LoVo (cell line): Measurements from ENCODE around the gene OTULINL.

Experiments
- DNase-seq: peaks from one replicate; pipeline ENCODE4 v3.0.0-alpha.2; 2016; ENCODE audit warnings: low spot score

OTULINL gene

GRCh38 chr5:14577079-14577725 lies 4.4 kb upstream of the OTULINL start:
- no peak for DNase-seq

DNA sequence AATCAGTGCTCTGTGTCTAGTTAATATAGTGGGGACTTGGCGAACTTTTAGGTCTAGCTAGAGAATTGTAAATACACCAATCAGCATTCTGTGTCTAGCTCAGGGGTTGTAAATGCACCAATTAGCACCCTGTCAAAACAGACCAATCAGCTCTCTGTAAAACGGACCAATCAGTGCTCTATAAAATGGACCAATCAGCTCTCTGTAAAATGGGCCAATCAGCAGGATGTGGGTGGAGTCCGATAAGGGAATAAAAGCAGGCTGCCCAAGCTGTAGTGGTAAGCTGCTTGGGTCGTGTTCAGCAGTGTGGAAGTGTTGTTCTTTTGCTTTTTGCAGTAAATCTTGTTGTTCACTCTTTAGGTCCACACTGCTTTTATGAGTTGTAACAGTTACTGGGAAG lies 3.6 kb upstream of the OTULINL start:
- DNase-seq = no peak

- no peak for DNase-seq
Observed at GRCh38 chr5:14579246-14579645, 2.3 kb upstream of the OTULINL start.

- DNase-seq = no peak
Observed at GRCh38 chr5:14579731-14580397, 1.7 kb upstream of the OTULINL start.

GRCh38 chr5:14580398-14581034 lies 1.1 kb upstream of the OTULINL start:
- DNase-seq = no peak

- DNase-seq = peak; percentile 80
Observed at GRCh38 chr5:14581891-14582796, 552 bp downstream of the OTULINL start.

DNA sequence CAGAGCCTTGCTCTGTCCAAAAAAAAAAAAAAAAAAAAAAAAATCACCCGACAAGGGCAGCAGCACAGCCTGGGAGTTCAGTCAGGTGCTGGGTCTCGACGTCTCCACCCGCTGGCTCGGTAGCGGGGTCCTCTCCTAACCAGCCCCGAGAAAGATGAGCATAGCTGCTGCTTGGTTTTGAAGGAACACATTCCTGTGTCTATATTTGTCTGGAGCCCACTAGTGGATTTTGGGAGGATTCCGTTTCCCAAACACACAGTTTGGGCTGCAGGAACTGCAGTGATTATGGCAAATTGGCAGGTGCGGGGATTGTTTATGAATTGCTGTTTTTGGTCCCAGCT lies 1.2 kb downstream of the OTULINL start:
- no peak for DNase-seq

DNA sequence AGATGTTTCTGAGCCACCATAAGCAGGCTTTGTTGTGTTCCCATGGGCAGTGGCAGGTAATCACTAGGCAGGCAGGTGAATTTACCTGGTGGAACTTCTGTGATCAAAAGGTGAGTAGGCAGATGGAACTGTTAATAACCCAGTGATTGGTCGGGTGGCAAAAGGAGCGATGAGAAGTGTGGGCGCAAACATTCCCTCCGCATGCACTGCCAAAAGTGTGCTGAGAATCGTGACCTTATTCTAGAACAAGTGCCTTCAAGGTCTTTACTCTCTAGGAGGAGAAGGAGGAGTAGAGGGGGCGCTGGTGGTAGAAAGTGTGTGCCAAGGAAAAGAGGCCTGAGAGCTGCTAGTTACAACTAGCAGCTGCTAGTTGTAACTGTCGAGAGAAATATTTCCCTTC lies 3.3 kb downstream of the OTULINL start:
- DNase-seq = no peak

DNA sequence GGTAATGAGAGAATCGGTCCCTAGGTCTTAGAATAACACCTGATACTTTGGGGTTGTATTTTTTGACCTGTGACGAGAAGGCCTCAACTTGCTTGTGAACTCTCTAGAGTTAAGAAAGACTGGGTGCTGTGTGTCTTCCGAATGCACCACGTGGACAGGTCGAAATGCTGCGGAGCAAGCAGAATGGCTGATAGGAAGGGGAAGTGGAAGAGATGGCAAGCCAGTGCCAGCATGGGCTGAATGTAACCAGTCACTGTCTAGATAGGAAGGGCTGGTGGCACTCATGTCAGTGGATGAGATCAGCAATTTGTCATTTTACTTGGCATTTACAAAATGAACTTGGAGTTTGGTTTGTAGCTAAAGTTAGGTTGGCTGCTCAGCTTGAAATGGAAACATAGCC lies 5.6 kb downstream of the OTULINL start:
- DNase-seq = no peak

DNA sequence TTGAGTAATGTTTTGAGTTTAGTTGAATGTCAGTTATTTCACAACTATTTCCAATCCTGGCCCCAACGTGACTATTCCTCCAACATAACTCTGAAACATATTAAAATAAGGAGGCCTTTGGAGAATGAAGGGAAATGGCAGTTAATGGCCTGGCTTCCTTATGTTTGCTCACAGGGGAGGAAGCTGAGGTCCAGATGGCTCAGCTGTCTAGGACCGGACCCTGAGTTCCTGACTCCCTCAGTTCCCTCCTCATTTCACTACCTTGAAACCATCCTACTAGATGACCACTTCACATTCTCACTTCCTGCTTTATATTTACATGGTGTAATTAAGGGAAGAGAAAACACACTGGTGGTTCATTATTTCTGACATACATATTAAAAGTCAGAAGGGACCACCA lies 6.6 kb downstream of the OTULINL start:
- no peak for DNase-seq

GRCh38 chr5:14588758-14589543 lies 7.4 kb downstream of the OTULINL start:
- DNase-seq = no peak

DNA sequence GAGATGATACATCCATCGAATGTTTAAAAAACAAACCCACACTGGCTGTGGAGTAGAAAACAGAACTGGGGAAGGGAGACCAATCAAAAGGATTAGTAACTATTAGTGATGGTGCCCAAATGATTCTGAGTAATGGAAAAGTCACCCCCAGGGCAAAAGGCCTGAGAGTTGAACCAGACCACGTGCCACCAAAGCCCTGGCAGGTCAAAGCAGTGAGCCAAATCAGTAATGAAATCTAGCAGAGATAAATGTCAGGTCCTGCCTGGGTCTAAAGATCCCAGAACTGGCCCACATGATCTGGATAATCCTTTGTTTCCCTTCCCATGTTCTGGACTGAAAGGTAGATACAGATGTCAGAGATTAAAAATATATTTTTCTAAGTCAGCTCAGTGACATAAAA lies 9.4 kb downstream of the OTULINL start:
- DNase-seq = no peak

DNA sequence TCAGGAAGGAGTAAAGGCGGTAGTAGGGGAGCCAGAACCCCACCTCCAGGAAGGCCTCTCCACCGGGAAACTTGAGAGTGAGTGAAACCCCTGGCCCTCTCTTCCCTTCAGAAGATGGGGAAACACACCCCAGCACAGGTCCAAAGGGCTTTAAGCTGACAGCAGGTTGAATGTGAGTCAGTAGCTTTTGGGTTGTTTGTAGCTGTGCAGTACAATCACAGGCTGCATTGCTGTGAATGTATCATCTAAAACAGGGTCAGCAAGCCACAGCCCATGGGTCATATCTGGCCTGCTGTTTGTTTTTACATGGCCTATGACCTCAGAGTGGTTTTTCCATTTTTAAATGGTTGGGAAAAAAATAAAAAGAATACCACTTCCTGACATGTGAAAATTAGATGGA lies 10.0 kb downstream of the OTULINL start:
- no peak for DNase-seq

- DNase-seq = no peak
Observed at GRCh38 chr5:14593326-14594021, 11.9 kb downstream of the OTULINL start.

DNA sequence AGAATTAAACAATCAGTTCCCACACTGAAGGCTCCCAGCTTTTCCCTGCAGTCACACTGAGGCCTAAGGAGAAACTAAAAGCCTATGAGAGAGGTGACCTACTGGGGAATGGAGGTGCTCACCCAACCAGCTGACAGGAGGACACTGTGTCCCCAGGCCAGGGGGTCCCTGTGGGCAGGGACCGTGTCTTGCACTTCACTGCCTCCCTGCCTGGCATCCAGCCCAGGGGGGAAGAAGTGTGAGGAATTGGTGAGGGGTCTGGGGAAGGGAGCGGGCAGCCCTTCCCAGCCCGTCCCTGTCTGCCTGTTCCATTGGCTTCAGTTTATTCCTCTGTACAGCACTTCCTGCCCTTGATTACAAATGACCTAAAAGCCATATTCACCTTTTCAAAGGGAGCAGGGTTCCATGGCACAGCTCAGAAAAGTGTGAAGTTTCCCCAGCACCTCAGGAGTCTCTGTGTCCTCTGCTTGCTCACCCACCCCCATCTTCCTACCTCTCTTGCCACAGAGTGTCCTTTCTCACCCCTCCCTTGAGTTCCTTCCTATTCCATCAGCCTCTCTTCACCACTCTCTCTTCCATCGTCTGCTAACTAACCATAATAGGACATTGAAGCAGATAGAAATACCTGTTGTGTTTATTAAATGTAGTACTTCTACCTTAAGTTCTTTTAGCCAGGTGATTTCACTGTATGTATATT lies 12.9 kb downstream of the OTULINL start:
- DNase-seq = no peak

DNA sequence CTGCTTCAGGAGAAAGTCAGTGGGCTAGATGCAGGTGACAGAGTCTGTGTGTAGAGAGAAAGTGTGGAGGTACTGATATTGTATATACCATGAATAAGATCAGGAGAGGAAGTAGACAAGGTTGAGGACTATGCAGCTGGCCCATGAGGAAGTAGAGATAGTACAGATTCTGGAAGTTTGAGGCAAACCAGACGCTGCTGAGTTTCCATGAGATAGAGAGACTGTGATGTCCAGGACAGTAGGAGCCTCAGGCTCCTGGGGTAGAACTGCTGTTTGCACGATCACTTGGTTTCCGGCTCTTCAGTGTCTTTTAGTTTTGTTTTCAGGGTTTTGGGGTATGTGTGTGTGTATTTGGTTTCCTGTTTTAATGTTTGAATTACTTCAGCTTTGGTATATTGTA lies 13.6 kb downstream of the OTULINL start:
- DNase-seq = no peak

GRCh38 chr5:14595891-14596290 lies 14.3 kb downstream of the OTULINL start:
- DNase-seq = no peak

- no peak for DNase-seq
Observed at GRCh38 chr5:14597080-14597479, 15.5 kb downstream of the OTULINL start.

DNA sequence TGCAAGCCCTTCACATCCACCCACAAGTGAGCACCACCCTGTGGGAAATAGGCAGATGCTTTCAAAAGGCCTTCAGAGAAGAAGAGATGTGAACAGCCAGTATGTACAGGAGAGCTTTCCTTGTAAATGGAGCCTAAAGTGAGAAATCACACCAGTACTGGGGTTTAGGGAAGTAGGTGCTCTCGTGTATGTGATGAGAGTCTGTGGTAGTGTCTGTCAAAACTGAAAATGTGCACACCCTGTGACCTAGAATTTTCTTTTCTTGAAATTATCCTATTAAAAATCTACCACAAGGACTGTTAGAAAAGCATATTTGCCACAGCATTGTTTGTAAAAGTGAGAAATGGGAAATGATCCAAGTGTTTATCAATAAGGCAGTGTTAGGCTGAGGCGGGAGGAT lies 16.6 kb downstream of the OTULINL start:
- DNase-seq = no peak

- no peak for DNase-seq
Observed at GRCh38 chr5:14599476-14600127, 18.0 kb downstream of the OTULINL start.
